HCT116 (cell line): ENCODE measurements around the gene LMBR1L. TPM values are rescaled to one million over a fixed set of nuclear protein-coding genes. Genes with fewer than 3 reads are reported as not detected.

Source experiments
- ATAC-seq: fragments of 200-7000 bp; cut with Tn5 transposase; 2 replicates; pipeline ENCODE4 v1.9.1; 2020; ENCODE audit warnings: mild to moderate bottlenecking, moderate library complexity
- BruUV-seq: library from RNA; stranded (reverse); fragments of 400-500 nt; replicated peaks from 2 replicates; lab custom pipeline; 2021; lab: Mats Ljungman, UMichigan
- CTCF ChIA-PET: fragments of 300-600 bp; sonication (Branson Sonifier 250); formaldehyde crosslinking; loops from one replicate; lab custom pipeline; 2021; ENCODE audit warnings: antibody characterized with exemption; lab: Charles Lee
- POLR2A ChIA-PET: fragments of 300-600, 350-600 bp; sonication (Branson Sonifier 250); formaldehyde crosslinking; loops from one replicate; lab custom pipeline; 2021; ENCODE audit warnings: antibody characterized with exemption; lab: Charles Lee
- RAD21 ChIA-PET, 2 experiments: fragments of 300-600 bp; sonication (Branson Sonifier 250); formaldehyde crosslinking; loops; one replicate each; lab custom pipeline; 2023; ENCODE audit warnings: low total read pairs in 2 of 2; ENCODE audit not compliant: uncharacterized antibody in 2 of 2, unreplicated experiment in 2 of 2, low non-redundant PET in 1 of 2; lab: Charles Lee
- DNase-seq: peaks from one replicate; pipeline ENCODE4 v3.0.0-alpha.2; 2010; ENCODE audit warnings: low read depth, low spot score
- H2AFZ ChIP-seq: fragments of 200-600 bp; shearing (Covaris generic), sonication (generic); 2 replicates; pipeline ENCODE4 v1.6.1; 2017; ENCODE audit warnings: low read depth, mixed run types, mixed read lengths, antibody characterized with exemption, low read length; ENCODE audit not compliant: poor library complexity, severe bottlenecking
- H3K27ac ChIP-seq: 2 replicates; pipeline ENCODE4 v1.5.1; 2012; ENCODE audit warnings: low read depth, low read length
- H3K27me3 ChIP-seq: fragments of 200-600 bp; sonication (generic); 2 replicates; pipeline ENCODE4 v1.6.1; 2016; ENCODE audit warnings: mixed run types, low read length, mixed read lengths; ENCODE audit not compliant: insufficient read depth
- H3K36me3 ChIP-seq, 2 experiments: fragments of 200-500 bp in 1 of 2; fragments of 200-600 bp in 1 of 2; sonication (Bioruptor generic) in 1 of 2; sonication (generic) in 1 of 2; 2 replicates each; pipeline versions ENCODE4 v1.5.1 to v1.6.1; 2014 to 2016; ENCODE audit warnings: low read length in 2 of 2, inconsistent platforms in 1 of 2, mixed read lengths in 1 of 2, mixed run types in 1 of 2; ENCODE audit not compliant: insufficient read depth in 2 of 2, control insufficient read depth in 1 of 2
- H3K4me1 ChIP-seq, 2 experiments: fragments of 200-600 bp in 1 of 2; sonication (generic) in 1 of 2; 2 replicates each; pipeline versions ENCODE4 v1.5.1 to v1.6.1; 2012 to 2017; ENCODE audit warnings: low read length in 2 of 2, inconsistent platforms in 1 of 2, mild to moderate bottlenecking in 1 of 2, mixed read lengths in 1 of 2, mixed run types in 1 of 2, moderate library complexity in 1 of 2; ENCODE audit not compliant: insufficient read depth in 2 of 2, control insufficient read depth in 1 of 2
- H3K4me2 ChIP-seq: fragments of 200-600 bp; sonication (generic); 2 replicates; pipeline ENCODE4 v1.6.1; 2017; ENCODE audit warnings: mixed run types, low read length, mixed read lengths
- H3K4me3 ChIP-seq, 2 experiments: fragments of 200-600 bp in 1 of 2; sonication (generic) in 1 of 2; replicated peaks in 1 of 2; 2 replicates each; pipeline ENCODE4 v1.5.1; 2011 to 2016; ENCODE audit warnings: low read length in 2 of 2, control low read depth in 1 of 2, low read depth in 1 of 2, mild to moderate bottlenecking in 1 of 2, mixed read lengths in 1 of 2, mixed run types in 1 of 2
- H3K79me2 ChIP-seq: fragments of 200-600 bp; sonication (generic); 2 replicates; pipeline ENCODE4 v1.6.1; 2017; ENCODE audit warnings: mild to moderate bottlenecking, mixed run types, low read length, moderate library complexity, mixed read lengths; ENCODE audit not compliant: insufficient read depth
- H3K9ac ChIP-seq: fragments of 200-600 bp; sonication (generic); 2 replicates; pipeline ENCODE4 v1.6.1; 2016; ENCODE audit warnings: low read length, mixed read lengths
- H3K9me2 ChIP-seq: fragments of 200-600 bp; sonication (generic), shearing (Covaris generic); 2 replicates; pipeline ENCODE4 v1.6.1; 2017; ENCODE audit warnings: mixed run types, mild to moderate bottlenecking, moderate library complexity; ENCODE audit not compliant: insufficient read depth
- H3K9me3 ChIP-seq, 2 experiments: fragments of 200-500 bp in 1 of 2; fragments of 200-600 bp in 1 of 2; sonication (Bioruptor generic) in 1 of 2; sonication (generic) in 1 of 2; 2 replicates each; pipeline ENCODE4 v1.6.1; 2014 to 2017; ENCODE audit warnings: low read length in 2 of 2, mixed read lengths in 2 of 2, inconsistent platforms in 1 of 2, low read depth in 1 of 2, mild to moderate bottlenecking in 1 of 2, mixed run types in 1 of 2, moderate library complexity in 1 of 2; ENCODE audit not compliant: control insufficient read depth in 1 of 2, insufficient read depth in 1 of 2
- H4K20me1 ChIP-seq: fragments of 200-600 bp; sonication (generic), shearing (Covaris generic); 2 replicates; pipeline ENCODE4 v1.6.1; 2017; ENCODE audit warnings: mixed run types, mild to moderate bottlenecking, moderate library complexity; ENCODE audit not compliant: insufficient read depth
- CBX3 ChIP-seq: IDR thresholded peaks from 2 replicates; pipeline ENCODE4 v1.6.1; 2012; ENCODE audit warnings: low read depth
- CTCF ChIP-seq, 3 experiments: fragments of 200-600 bp in 1 of 3; sonication (generic) in 1 of 3; IDR thresholded peaks in 2 of 3; conservative IDR thresholded peaks in 1 of 3; 2 replicates each; pipeline ENCODE4 v1.5.1; 2012 to 2017; ENCODE audit warnings: low read depth in 2 of 3, low read length in 2 of 3, antibody characterized with exemption in 1 of 3, borderline replicate concordance in 1 of 3, control low read depth in 1 of 3, mild to moderate bottlenecking in 1 of 3, mixed read lengths in 1 of 3, mixed run types in 1 of 3, moderate library complexity in 1 of 3; ENCODE audit not compliant: insufficient read depth in 1 of 3
- EGR1 ChIP-seq: IDR thresholded peaks from 2 replicates; pipeline ENCODE4 v1.6.1; 2012; ENCODE audit warnings: low read depth
- ELF1 ChIP-seq: IDR thresholded peaks from 2 replicates; pipeline ENCODE4 v1.6.1; 2012; ENCODE audit warnings: low read depth, borderline replicate concordance
- EZH2phosphoT487 ChIP-seq: fragments of 200-600 bp; IDR thresholded peaks from 2 replicates; pipeline ENCODE4 v1.6.1; 2018; ENCODE audit warnings: antibody characterized with exemption, borderline replicate concordance
- JUND ChIP-seq: IDR thresholded peaks from 2 replicates; pipeline ENCODE4 v1.6.1; 2012
- RAD21 ChIP-seq: IDR thresholded peaks from 2 replicates; pipeline ENCODE4 v1.6.1; 2012; ENCODE audit warnings: low read depth, mild to moderate bottlenecking
- SP1 ChIP-seq: IDR thresholded peaks from 2 replicates; pipeline ENCODE4 v1.6.1; 2012; ENCODE audit warnings: low read depth
- TCF7L2 ChIP-seq: IDR thresholded peaks from 2 replicates; pipeline ENCODE4 v1.7.0; 2011; ENCODE audit warnings: borderline replicate concordance, inconsistent platforms; ENCODE audit not compliant: insufficient read depth, insufficient read length; ENCODE audit errors: extremely low read depth
- YY1 ChIP-seq: IDR thresholded peaks from 2 replicates; pipeline ENCODE4 v1.6.1; 2011; ENCODE audit warnings: low read length, low read depth, moderate library complexity, mild to moderate bottlenecking; ENCODE audit not compliant: insufficient replicate concordance; ENCODE audit errors: extremely low read depth
- ZFX ChIP-seq: fragments of 450-650 bp; IDR thresholded peaks from 2 replicates; pipeline ENCODE4 v1.6.1; 2017
- intact Hi-C: fragments of 100-400 bp; cut with micrococcal nuclease; formaldehyde crosslinking; loops from 2 replicates; pipeline ENCODE4 v1.10.0; 2022
- total RNA-seq: library from RNA; stranded (reverse); gene quantifications from one replicate; pipeline ENCODE4 v1.2.1, GENCODE V29; 2021; ENCODE audit not compliant: unreplicated experiment
- TF ChIP-seq, protein P1 (sequence below): IDR thresholded peaks from 2 replicates; pipeline ENCODE4 v1.6.1; 2012; ENCODE audit warnings: low read depth

Gene LMBR1L
- total RNA-seq, 1 experiment from 2014 or later = 44.4 TPM

GRCh38 chr12:49092816-49093406, 17.7 kb downstream of the LMBR1L start:
- no peak overlapping the region for H2AFZ ChIP-seq
- intact Hi-C loops = loop anchor here (1.0 kb wide), 1 partner anchor 29 kb away; no protein-coding TSS in a partner anchor
- H3K36me3 ChIP-seq = 0 out of 4 replicates have a peak, but pooled peaks cover 0 to 6% of the 10 kb centered on the region in 2 experiments
- TF ChIP-seq ELF1 = no peak
- no peak for TF ChIP-seq ZFX
- no peak for TF ChIP-seq JUND
- TF ChIP-seq YY1 = no peak
- no peak for TF ChIP-seq CTCF (IDR thresholded peaks at IDR 0.05 in 2 of 3, conservative IDR thresholded peaks at IDR 0.05 in 1 of 3; ENCODE audit: borderline replicate concordance in 1 of 3, insufficient read depth in 1 of 3, low read depth in 2 of 3, low read length in 2 of 3)
- no peak for TF ChIP-seq RAD21
- no peak for TF ChIP-seq TCF7L2
- TF ChIP-seq CBX3 = no peak
- no peak for TF ChIP-seq EZH2phosphoT487
- no peak for TF ChIP-seq SP1
- TF ChIP-seq, protein P1, sequence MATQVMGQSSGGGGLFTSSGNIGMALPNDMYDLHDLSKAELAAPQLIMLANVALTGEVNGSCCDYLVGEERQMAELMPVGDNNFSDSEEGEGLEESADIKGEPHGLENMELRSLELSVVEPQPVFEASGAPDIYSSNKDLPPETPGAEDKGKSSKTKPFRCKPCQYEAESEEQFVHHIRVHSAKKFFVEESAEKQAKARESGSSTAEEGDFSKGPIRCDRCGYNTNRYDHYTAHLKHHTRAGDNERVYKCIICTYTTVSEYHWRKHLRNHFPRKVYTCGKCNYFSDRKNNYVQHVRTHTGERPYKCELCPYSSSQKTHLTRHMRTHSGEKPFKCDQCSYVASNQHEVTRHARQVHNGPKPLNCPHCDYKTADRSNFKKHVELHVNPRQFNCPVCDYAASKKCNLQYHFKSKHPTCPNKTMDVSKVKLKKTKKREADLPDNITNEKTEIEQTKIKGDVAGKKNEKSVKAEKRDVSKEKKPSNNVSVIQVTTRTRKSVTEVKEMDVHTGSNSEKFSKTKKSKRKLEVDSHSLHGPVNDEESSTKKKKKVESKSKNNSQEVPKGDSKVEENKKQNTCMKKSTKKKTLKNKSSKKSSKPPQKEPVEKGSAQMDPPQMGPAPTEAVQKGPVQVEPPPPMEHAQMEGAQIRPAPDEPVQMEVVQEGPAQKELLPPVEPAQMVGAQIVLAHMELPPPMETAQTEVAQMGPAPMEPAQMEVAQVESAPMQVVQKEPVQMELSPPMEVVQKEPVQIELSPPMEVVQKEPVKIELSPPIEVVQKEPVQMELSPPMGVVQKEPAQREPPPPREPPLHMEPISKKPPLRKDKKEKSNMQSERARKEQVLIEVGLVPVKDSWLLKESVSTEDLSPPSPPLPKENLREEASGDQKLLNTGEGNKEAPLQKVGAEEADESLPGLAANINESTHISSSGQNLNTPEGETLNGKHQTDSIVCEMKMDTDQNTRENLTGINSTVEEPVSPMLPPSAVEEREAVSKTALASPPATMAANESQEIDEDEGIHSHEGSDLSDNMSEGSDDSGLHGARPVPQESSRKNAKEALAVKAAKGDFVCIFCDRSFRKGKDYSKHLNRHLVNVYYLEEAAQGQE = no peak
- no peak for TF ChIP-seq EGR1
- ChIA-PET POLR2A (interaction anchor here (1.0 kb wide), 1 partner anchor 38 kb away, joined by 5 read pairs; the partner anchor contains the start of gene TUBA1B), RAD21 (no interaction called here), CTCF (interaction anchor here (0.6 to 4.9 kb wide), 6 partner anchors 7 to 45 kb away, joined by 3 to 23 read pairs (median 4); partner anchors contain the start of gene RHEBL1)
- ATAC-seq (no peak), DNase-seq (no peak)
- H3K9me2 ChIP-seq = no peaks in the 10 kb centered on the region
- no peak overlapping the region for H3K4me2 ChIP-seq
- no peaks in the 10 kb centered on the region for H3K79me2 ChIP-seq
- H3K9ac ChIP-seq = no peak overlapping the region
- no TSS peak for BruUV-seq
- no peaks in the 10 kb centered on the region for H3K9me3 ChIP-seq
- H4K20me1 ChIP-seq = no peaks in the 10 kb centered on the region
- no peak overlapping the region for H3K4me3 ChIP-seq
- H3K4me1 ChIP-seq = peaks cover 7 to 11% of the 10 kb centered on the region in 2 experiments
- H3K27ac ChIP-seq = no peak overlapping the region
- H3K27me3 ChIP-seq = no peaks in the 10 kb centered on the region
